Activated CD8-positive, alpha-beta memory T cell treated with anti-CD3 and anti-CD28 coated beads for 36 hours (primary cell): ENCODE measurements around the gene FRS3. TPM values are rescaled to one million over a fixed set of nuclear protein-coding genes. Genes with fewer than 3 reads are reported as not detected.

ENCODE experiments used
- CTCF ChIA-PET: fragments of 350-600 bp; sonication (Branson Sonifier 250); formaldehyde crosslinking; loops from one replicate; lab custom pipeline; 2021; ENCODE audit warnings: antibody characterized with exemption; lab: Charles Lee
- POLR2A ChIA-PET: fragments of 350-600 bp; sonication (Branson Sonifier 250); formaldehyde crosslinking; loops from one replicate; lab custom pipeline; 2021; ENCODE audit warnings: antibody characterized with exemption; lab: Charles Lee
- total RNA-seq, 2 experiments: library from RNA; stranded (reverse); gene quantifications; one replicate each; pipeline ENCODE4 v1.2.3, GENCODE V29; 2021

FRS3 gene
- total RNA-seq, 2 experiments from 2014 or later: 3.8 to 4.0 TPM

GRCh38 chr6:41798901-41799558, 19.3 kb upstream of the FRS3 start:
- POLR2A ChIA-PET: no interaction called here
- CTCF ChIA-PET: interaction anchor here (1.0 to 2.0 kb wide), 2 partner anchors 11 to 13 kb away, joined by 3 to 5 read pairs; partner anchors contain the start of gene TOMM6

- ChIA-PET POLR2A (no interaction called here), CTCF (interaction anchor here (1.3 kb wide), 1 partner anchor 24 kb away, joined by 3 read pairs; no protein-coding TSS in a partner anchor)
These were observed 16.8 kb upstream of the FRS3 start for GRCh38 chr6:41796474-41796873.

- CTCF ChIA-PET: interaction anchor here (0.6 kb wide), 1 partner anchor 127 kb away, joined by 5 read pairs; no protein-coding TSS in a partner anchor
- POLR2A ChIA-PET: interaction anchor here (0.6 kb wide), 1 partner anchor 270 kb away, joined by 3 read pairs; no protein-coding TSS in a partner anchor
These were observed 12.3 kb upstream of the FRS3 start for GRCh38 chr6:41791984-41792383.

GRCh38 chr6:41791305-41791704, 11.6 kb upstream of the FRS3 start:
- ChIA-PET POLR2A (no interaction called here), CTCF (interaction anchor here (0.6 kb wide), 1 partner anchor 1583 kb away, joined by 3 read pairs; no protein-coding TSS in a partner anchor)

- CTCF ChIA-PET: no interaction called here
- POLR2A ChIA-PET: no interaction called here
These were observed 10.3 kb upstream of the FRS3 start for GRCh38 chr6:41790045-41790444.

GRCh38 chr6:41789390-41789724, 9.7 kb upstream of the FRS3 start:
- CTCF ChIA-PET: interaction anchor here (3.6 kb wide), 1 partner anchor 259 kb away, joined by 38 read pairs; the partner anchor contains the start of gene TAF8
- POLR2A ChIA-PET: no interaction called here

- CTCF ChIA-PET: interaction anchor here (0.6 to 4.3 kb wide), 19 partner anchors 12 to 293 kb away, joined by 3 to 46 read pairs (median 4); partner anchors contain the start of genes BYSL, CCND3, MED20 and TAF8
These were observed 7.7 kb upstream of the FRS3 start, which contains the start of gene TOMM6 for GRCh38 chr6:41787219-41787917. TOMM6 (plus strand) TSS chr6:41787694; CDS start chr6:41787698, 4 bp downstream.

GRCh38 chr6:41786451-41787218, 6.9 kb upstream of the FRS3 start:
- ChIA-PET CTCF (interaction anchor here (0.7 to 4.3 kb wide), 24 partner anchors 10 to 718 kb away, joined by 3 to 46 read pairs (median 4); partner anchors contain the start of genes BYSL, CCND3, MED20 and TAF8), POLR2A (interaction anchor here (0.5 to 3.2 kb wide), 9 partner anchors 135 to 265 kb away, joined by 3 to 14 read pairs (median 4); partner anchors contain the start of genes BYSL, MED20 and TAF8)

More at GRCh38 chr6:41787219-41787917, 7.7 kb upstream of the FRS3 start, which contains the start of gene TOMM6:
- POLR2A ChIA-PET: interaction anchor here (0.5 to 3.2 kb wide), 10 partner anchors 108 to 1048 kb away, joined by 3 to 14 read pairs (median 4); partner anchors contain the start of genes BYSL, MED20, TAF8 and USP49

GRCh38 chr6:41785689-41786450, 6.2 kb upstream of the FRS3 start:
- CTCF ChIA-PET: interaction anchor here (0.5 to 4.3 kb wide), 15 partner anchors 9 to 719 kb away, joined by 3 to 46 read pairs (median 4); partner anchors contain the start of genes BYSL, MED20 and TAF8

GRCh38 chr6:41785254-41785653, 5.6 kb upstream of the FRS3 start:
- POLR2A ChIA-PET: no interaction called here
- CTCF ChIA-PET: interaction anchor here (1.0 to 4.3 kb wide), 4 partner anchors 9 to 258 kb away, joined by 3 to 46 read pairs (median 6); no protein-coding TSS in a partner anchor

More at GRCh38 chr6:41785689-41786450, 6.2 kb upstream of the FRS3 start:
- POLR2A ChIA-PET: interaction anchor here (0.6 to 3.2 kb wide), 2 partner anchors 135 to 163 kb away, joined by 3 to 14 read pairs; partner anchors contain the start of genes BYSL and MED20

- POLR2A ChIA-PET: no interaction called here
These were observed 5.0 kb upstream of the FRS3 start for GRCh38 chr6:41784581-41785171.

GRCh38 chr6:41783106-41783780, 3.5 kb upstream of the FRS3 start:
- POLR2A ChIA-PET: no interaction called here
- CTCF ChIA-PET: interaction anchor here (2.3 kb wide), 1 partner anchor 261 kb away, joined by 10 read pairs; no protein-coding TSS in a partner anchor

More at GRCh38 chr6:41784581-41785171, 5.0 kb upstream of the FRS3 start:
- CTCF ChIA-PET: interaction anchor here (1.1 to 4.3 kb wide), 2 partner anchors 156 to 259 kb away, joined by 3 to 46 read pairs; no protein-coding TSS in a partner anchor

- POLR2A ChIA-PET: no interaction called here
- CTCF ChIA-PET: interaction anchor here (0.6 to 2.3 kb wide), 5 partner anchors 48 to 783 kb away, joined by 3 to 10 read pairs (median 3); partner anchors contain the start of gene UBR2
These were observed 1.6 kb upstream of the FRS3 start for GRCh38 chr6:41781366-41781730.

- ChIA-PET CTCF (interaction anchor here (0.6 to 1.0 kb wide), 4 partner anchors 47 to 434 kb away, joined by 3 read pairs; no protein-coding TSS in a partner anchor), POLR2A (no interaction called here)
These were observed 1.1 kb upstream of the FRS3 start, which contains the start of gene PRICKLE4 for GRCh38 chr6:41780551-41781365. PRICKLE4 (plus strand) TSS chr6:41780782; CDS start chr6:41783474, 2,692 bp downstream.

GRCh38 chr6:41779336-41779735, 364 bp downstream of the FRS3 start:
- ChIA-PET CTCF (interaction anchor here (1.0 kb wide), 1 partner anchor 145 kb away, joined by 3 read pairs; no protein-coding TSS in a partner anchor), POLR2A (interaction anchor here (0.6 kb wide), 1 partner anchor 9 kb away, joined by 4 read pairs; no protein-coding TSS in a partner anchor)
